Measurements from ENCODE around the gene PHOSPHO1. TPM values are rescaled to one million over a fixed set of nuclear protein-coding genes. Genes with fewer than 3 reads are reported as not detected.

The PHOSPHO1 gene
- total RNA-seq, 4 donors from 2014 or later, result not detected

DNA sequence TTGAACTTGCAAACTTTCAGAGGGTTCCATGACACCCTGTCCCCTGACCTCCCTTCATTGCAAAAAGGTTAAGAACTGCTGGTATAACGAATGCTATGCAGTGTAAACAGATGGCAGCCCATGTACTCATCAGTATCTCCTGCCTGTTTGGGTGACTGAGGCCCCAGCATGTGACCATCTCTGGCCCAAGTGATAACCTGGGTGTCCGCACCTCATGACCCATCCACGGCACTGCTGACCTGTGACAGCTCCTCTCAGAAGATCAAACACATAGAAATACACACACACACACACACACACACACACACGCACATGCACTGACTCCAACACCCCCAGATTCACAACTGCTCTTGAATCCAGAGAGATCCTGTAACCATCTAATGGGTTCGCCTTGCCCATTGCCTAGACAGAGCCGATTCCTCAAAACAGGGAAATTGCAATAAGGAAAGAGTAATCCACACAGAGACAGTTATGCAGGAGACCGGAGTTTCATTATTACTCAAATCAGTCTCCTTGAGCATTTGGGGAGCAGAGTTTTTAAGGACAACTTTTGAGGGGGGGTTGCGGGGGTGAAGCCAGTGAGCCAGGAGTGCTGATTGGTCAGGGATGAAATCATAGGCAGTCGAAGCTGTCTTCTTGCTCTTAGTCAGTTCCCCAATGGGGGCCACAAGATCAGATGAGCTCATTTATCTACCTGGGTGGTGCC lies 11.3 kb upstream of the PHOSPHO1 start:
- Histone ChIP-seq H3K27me3 (no peaks in the 10 kb centered on the region), H3K4me1 (no peaks in the 10 kb centered on the region), H3K27ac (no peak overlapping the region), H3K9me3 (no peaks in the 10 kb centered on the region), H3K36me3 (no peaks in the 10 kb centered on the region), H3K4me3 (no peak overlapping the region)
- TF ChIP-seq, protein P1, sequence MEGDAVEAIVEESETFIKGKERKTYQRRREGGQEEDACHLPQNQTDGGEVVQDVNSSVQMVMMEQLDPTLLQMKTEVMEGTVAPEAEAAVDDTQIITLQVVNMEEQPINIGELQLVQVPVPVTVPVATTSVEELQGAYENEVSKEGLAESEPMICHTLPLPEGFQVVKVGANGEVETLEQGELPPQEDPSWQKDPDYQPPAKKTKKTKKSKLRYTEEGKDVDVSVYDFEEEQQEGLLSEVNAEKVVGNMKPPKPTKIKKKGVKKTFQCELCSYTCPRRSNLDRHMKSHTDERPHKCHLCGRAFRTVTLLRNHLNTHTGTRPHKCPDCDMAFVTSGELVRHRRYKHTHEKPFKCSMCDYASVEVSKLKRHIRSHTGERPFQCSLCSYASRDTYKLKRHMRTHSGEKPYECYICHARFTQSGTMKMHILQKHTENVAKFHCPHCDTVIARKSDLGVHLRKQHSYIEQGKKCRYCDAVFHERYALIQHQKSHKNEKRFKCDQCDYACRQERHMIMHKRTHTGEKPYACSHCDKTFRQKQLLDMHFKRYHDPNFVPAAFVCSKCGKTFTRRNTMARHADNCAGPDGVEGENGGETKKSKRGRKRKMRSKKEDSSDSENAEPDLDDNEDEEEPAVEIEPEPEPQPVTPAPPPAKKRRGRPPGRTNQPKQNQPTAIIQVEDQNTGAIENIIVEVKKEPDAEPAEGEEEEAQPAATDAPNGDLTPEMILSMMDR (IDR thresholded peaks at IDR 0.05), result no peak
- TF ChIP-seq POLR2A (IDR thresholded peaks at IDR 0.05) (no peak), POLR2AphosphoS5 (IDR thresholded peaks at IDR 0.05) (no peak), EP300 (IDR thresholded peaks at IDR 0.05; ENCODE audit: low read depth) (no peak)
- in situ Hi-C loops (cut with MboI; ENCODE audit: low pct_ligation_motif_present in 1 of 4, low pct_unique_long_range_greater_than_20kb in 1 of 4, low sequenced_read_pairs in 3 of 4), result no loop called here
- WGBS, 2 donors (ENCODE audit: low coverage in 1 of 2), result 85 to 86% methylated on average over 5 to 9 of the region's 9 CpGs
- intact Hi-C loops (cut with DNase I; ENCODE audit: low total_unique reads), result no loop called here
- DNase-seq, result no peak

DNA sequence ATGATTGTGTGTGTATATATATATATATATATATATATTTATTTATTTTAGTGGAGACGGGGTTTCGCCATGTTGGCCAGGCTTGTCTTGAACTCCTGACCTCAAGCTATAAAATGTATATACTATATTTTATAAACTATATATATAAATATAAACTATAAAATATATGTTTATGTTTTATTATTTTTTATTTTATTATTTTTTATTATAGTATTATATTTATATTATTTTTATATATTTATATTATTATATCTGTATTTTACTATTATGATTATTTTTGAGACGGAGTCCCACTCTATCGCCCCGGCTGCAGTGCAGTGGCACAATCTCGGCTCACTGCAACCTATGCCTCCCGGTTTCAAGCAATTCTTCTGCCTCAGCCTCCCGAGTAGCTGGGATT lies 10.5 kb upstream of the PHOSPHO1 start:
- no peak for TF ChIP-seq POLR2AphosphoS5 (IDR thresholded peaks at IDR 0.05)
- TF ChIP-seq POLR2A (IDR thresholded peaks at IDR 0.05), result no peak
- TF ChIP-seq, protein P1 (IDR thresholded peaks at IDR 0.05), result no peak
- no peak for TF ChIP-seq EP300 (IDR thresholded peaks at IDR 0.05; ENCODE audit: low read depth)
- Histone ChIP-seq H3K4me3 (no peak overlapping the region), H3K27ac (no peak overlapping the region), H3K36me3 (no peaks in the 10 kb centered on the region), H3K27me3 (no peaks in the 10 kb centered on the region), H3K4me1 (no peaks in the 10 kb centered on the region), H3K9me3 (no peaks in the 10 kb centered on the region)
- intact Hi-C loops (cut with DNase I; ENCODE audit: low total_unique reads) (no loop called here), in situ Hi-C loops (cut with MboI; ENCODE audit: low pct_ligation_motif_present in 1 of 4, low pct_unique_long_range_greater_than_20kb in 1 of 4, low sequenced_read_pairs in 3 of 4) (no loop called here)
- WGBS, 2 donors (ENCODE audit: low coverage in 1 of 2), result 84 to 90% methylated on average over 8 of the region's 8 CpGs
- no peak for DNase-seq

DNA sequence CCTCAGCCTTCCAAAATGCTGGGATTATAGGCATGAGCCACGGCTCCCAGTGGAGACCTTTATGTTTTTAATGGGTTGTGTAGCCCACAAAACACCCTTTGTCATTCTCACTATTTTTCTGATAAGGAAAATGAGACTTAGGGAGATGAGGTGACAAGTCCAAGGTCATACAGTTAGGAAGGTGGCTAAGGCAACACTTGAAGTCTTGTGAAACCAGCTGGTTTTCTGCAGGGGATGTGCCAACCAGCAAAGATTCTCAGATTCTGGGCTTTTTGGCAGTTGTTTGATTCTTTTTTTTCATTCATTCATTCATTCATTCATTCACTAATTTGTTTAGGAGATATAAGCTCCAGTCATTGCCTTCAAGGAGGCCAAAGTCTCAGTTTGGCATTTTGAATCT lies 10.0 kb upstream of the PHOSPHO1 start:
- Histone ChIP-seq H3K4me1 (no peaks in the 10 kb centered on the region), H3K27ac (no peak overlapping the region), H3K27me3 (no peaks in the 10 kb centered on the region), H3K9me3 (no peaks in the 10 kb centered on the region), H3K4me3 (no peak overlapping the region), H3K36me3 (no peaks in the 10 kb centered on the region)
- in situ Hi-C loops (cut with MboI; ENCODE audit: low pct_ligation_motif_present in 1 of 4, low pct_unique_long_range_greater_than_20kb in 1 of 4, low sequenced_read_pairs in 3 of 4), result no loop called here
- 80% methylated on average over 1 of the region's 1 CpG; no CpG with 5 or more reads in 1 of the 2 donors for WGBS, 2 donors (ENCODE audit: low coverage in 1 of 2)
- intact Hi-C loops (cut with DNase I; ENCODE audit: low total_unique reads), result no loop called here
- no peak for DNase-seq
- TF ChIP-seq POLR2A (IDR thresholded peaks at IDR 0.05) (no peak), EP300 (IDR thresholded peaks at IDR 0.05; ENCODE audit: low read depth) (no peak), POLR2AphosphoS5 (IDR thresholded peaks at IDR 0.05) (no peak)
- TF ChIP-seq, protein P1 (IDR thresholded peaks at IDR 0.05), result no peak

DNA sequence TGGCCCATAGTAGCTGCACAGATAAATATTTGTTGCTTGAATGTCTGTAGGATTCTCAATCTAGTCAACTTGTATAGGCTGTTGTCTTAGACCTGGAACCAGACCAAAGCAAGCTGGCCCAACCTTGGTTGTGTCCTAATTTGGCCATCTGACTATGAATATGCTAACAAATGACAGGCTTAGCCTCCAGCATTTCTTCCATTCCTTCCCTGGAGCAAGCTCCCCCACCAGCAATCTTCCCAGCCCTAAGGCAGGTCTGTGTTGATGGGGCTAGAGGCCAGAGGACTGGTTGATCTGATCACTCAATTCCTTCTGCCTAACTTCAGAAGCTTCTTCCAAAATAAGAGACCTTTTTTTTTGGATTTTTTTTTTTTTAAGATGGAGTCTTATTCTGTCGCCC lies 9.4 kb upstream of the PHOSPHO1 start:
- Histone ChIP-seq H3K27me3 (no peaks in the 10 kb centered on the region), H3K4me1 (no peaks in the 10 kb centered on the region), H3K9me3 (no peaks in the 10 kb centered on the region), H3K36me3 (no peaks in the 10 kb centered on the region), H3K27ac (no peak overlapping the region), H3K4me3 (no peak overlapping the region)
- no peak for DNase-seq
- 87 to 100% methylated on average over 1 of the region's 1 CpG for WGBS, 2 donors (ENCODE audit: low coverage in 1 of 2)
- in situ Hi-C loops (cut with MboI; ENCODE audit: low pct_ligation_motif_present in 1 of 4, low pct_unique_long_range_greater_than_20kb in 1 of 4, low sequenced_read_pairs in 3 of 4), result no loop called here
- TF ChIP-seq EP300 (IDR thresholded peaks at IDR 0.05; ENCODE audit: low read depth) (no peak), POLR2A (IDR thresholded peaks at IDR 0.05) (no peak), POLR2AphosphoS5 (IDR thresholded peaks at IDR 0.05) (no peak)
- TF ChIP-seq, protein P1 (IDR thresholded peaks at IDR 0.05), result no peak
- intact Hi-C loops (cut with DNase I; ENCODE audit: low total_unique reads), result no loop called here

All from transverse colon (tissue), 4 donors.